K562 (cell line): ENCODE data around the gene TCF25.

Experiments
- CEBPZ ChIP-seq: fragments of 150-350 bp; IDR thresholded peaks from 2 replicates; pipeline ENCODE4 v1.6.1; 2014; ENCODE audit warnings: low read depth, mild to moderate bottlenecking, low read length, borderline replicate concordance
- CGGBP1 ChIP-seq: fragments of 250-450 bp; sonication (Bioruptor Pico); IDR thresholded peaks from 2 replicates; pipeline ENCODE4 v1.9.0; 2021; ENCODE audit warnings: mild to moderate bottlenecking
- CHD2 ChIP-seq: IDR thresholded peaks from 2 replicates; pipeline ENCODE4 v1.6.1; 2011; ENCODE audit warnings: low read depth, low read length
- CTCF ChIP-seq, 3 experiments: IDR thresholded peaks in 2 of 3; conservative IDR thresholded peaks in 1 of 3; 2 replicates each; pipeline ENCODE4 v1.5.1; 2011 to 2012; ENCODE audit warnings: low read length in 3 of 3, mild to moderate bottlenecking in 3 of 3, control low read depth in 2 of 3, improper control_type of control experiment in 1 of 3, inconsistent platforms in 1 of 3, low read depth in 1 of 3, mixed read lengths in 1 of 3, moderate library complexity in 1 of 3; ENCODE audit not compliant: insufficient read depth in 2 of 3
- ERF ChIP-seq: fragments of 450-650 bp; formaldehyde crosslinking; IDR thresholded peaks from 2 replicates; pipeline ENCODE4 v1.4.0; 2020; ENCODE audit warnings: mild to moderate bottlenecking, mixed read lengths
- GABPB1 ChIP-seq: sonication (generic); formaldehyde crosslinking; IDR thresholded peaks from 2 replicates; pipeline ENCODE4 v1.8.0; 2022; ENCODE audit warnings: mild to moderate bottlenecking, missing genetic modification reagents
- MTA2 ChIP-seq: fragments of 450-650 bp; IDR thresholded peaks from 2 replicates; pipeline ENCODE4 v1.6.1; 2016; ENCODE audit warnings: low read depth
- POLR2AphosphoS5 ChIP-seq: IDR thresholded peaks from 2 replicates; pipeline ENCODE4 v1.6.1; 2011; ENCODE audit warnings: mild to moderate bottlenecking, low read depth, low read length, moderate library complexity; ENCODE audit not compliant: control insufficient read depth, insufficient read depth
- SAFB ChIP-seq: fragments of 200-400 bp; formaldehyde crosslinking; IDR thresholded peaks from 2 replicates; pipeline ENCODE4 v1.6.1; 2017; ENCODE audit warnings: low read depth, low read length, borderline replicate concordance
- ZNF140 ChIP-seq: fragments of 250-450 bp; sonication (Bioruptor Pico); IDR thresholded peaks from 2 replicates; pipeline ENCODE4 v1.8.0; 2021; ENCODE audit warnings: moderate library complexity, mild to moderate bottlenecking, inconsistent platforms

GRCh38 chr16:89958596-89958995 is 85.2 kb downstream of the TCF25 start:
- TF ChIP-seq CGGBP1 (CRISPR knock-in tag) (no peak), CTCF (IDR thresholded peaks at IDR 0.05 in 2 of 3, conservative IDR thresholded peaks at IDR 0.05 in 1 of 3; ENCODE audit: insufficient read depth in 2 of 3, low read depth in 1 of 3, low read length in 3 of 3) (no peak), ERF (CRISPR knock-in tag) (no peak), SAFB (no peak), GABPB1 (no peak), ZNF140 (CRISPR knock-in tag) (no peak), CEBPZ (no peak), CHD2 (no peak), MTA2 (no peak), POLR2AphosphoS5 (no peak)
